Mesenchymal stem cell (in vitro differentiated cells and primary cell): ENCODE results near the gene MSANTD4. TPM values are rescaled to one million over a fixed set of nuclear protein-coding genes. Genes with fewer than 3 reads are reported as not detected.

Source experiments
- small RNA-seq: library from polyadenylated mRNA; stranded (forward); fragments of <200 nt; extraction: miRNeasy Mini kit (QIAGEN cat#:217004); gene quantifications from one replicate; pipeline ENCODE3, GENCODE V24; 2013; ENCODE audit warnings: low read depth

The MSANTD4 gene

Small RNAs within 50 kb of the gene (small RNA-seq; reads per million reads assigned to genes)
- gene RNU6-277P: not detected
